ENCODE results near the gene LRRC43. TPM values are rescaled to one million over a fixed set of nuclear protein-coding genes. Genes with fewer than 3 reads are reported as not detected.

Gene LRRC43
- total RNA-seq, 1 experiment from 2014 or later, result 0.46 TPM

- Mint-ChIP-seq H3K4me1 (peaks cover 5 to 6% of the 10 kb centered on the region in 2 experiments; a peak in 2 of 4 replicates), H3K4me3 (no peak overlapping the region), H3K27ac (no peak overlapping the region), H3K36me3 (ENCODE audit: insufficient read depth in 1 of 3, low read depth in 3 of 3) (no peaks in the 10 kb centered on the region), H3K27me3 (ENCODE audit: low read depth) (no peaks in the 10 kb centered on the region; the same call in 1 of the 2 replicates), H3K9me3 (no peaks in the 10 kb centered on the region)
- WGBS (ENCODE audit: extremely low coverage, insufficient read length, low lambda C conversion rate), result 100% methylated on average over 1 of the region's 3 CpGs
- Histone ChIP-seq H2BK12ac (ENCODE audit: insufficient read length, low read depth, low read length) (no peak overlapping the region), H3K4ac (ENCODE audit: low read depth, low read length) (no peak overlapping the region), H4K8ac (replicated peaks; ENCODE audit: insufficient read length, low read depth, low read length) (no peak overlapping the region), H4K20me1 (ENCODE audit: control insufficient read depth, insufficient read depth, insufficient read length) (no peaks in the 10 kb centered on the region), H3K56ac (ENCODE audit: insufficient read length, low read depth, low read length) (no peak overlapping the region), H3K23me2 (ENCODE audit: insufficient read length, low read depth, low read length, poor library complexity, severe bottlenecking) (no peaks in the 10 kb centered on the region), H2BK15ac (ENCODE audit: low read depth, low read length) (no peak overlapping the region), H3K79me2 (ENCODE audit: insufficient read depth, low read length) (no peaks in the 10 kb centered on the region), H3K27me3 (ENCODE audit: insufficient read depth, low read length) (no peaks in the 10 kb centered on the region), H3K4me2 (ENCODE audit: insufficient read depth, insufficient read length, low read length) (no peak overlapping the region), H3K4me1 (ENCODE audit: insufficient read depth, low read length) (no peaks in the 10 kb centered on the region), H4K91ac (ENCODE audit: insufficient read length, low read depth, low read length) (no peak overlapping the region), H2BK5ac (ENCODE audit: insufficient read length, low read length) (no peak overlapping the region), H2AK5ac (ENCODE audit: insufficient read length, low read length) (no peak overlapping the region), H2AFZ (ENCODE audit: low read length) (no peak overlapping the region), H3K14ac (ENCODE audit: insufficient read depth, low read length) (no peak overlapping the region), H3K23ac (ENCODE audit: insufficient read length, low read depth, low read length) (no peak overlapping the region), H3T11ph (ENCODE audit: low read length) (no peak overlapping the region), H2BK120ac (ENCODE audit: low read depth, low read length, poor library complexity, severe bottlenecking) (no peak overlapping the region), H2BK20ac (ENCODE audit: low read depth, low read length, poor library complexity, severe bottlenecking) (no peak overlapping the region), H3K79me1 (ENCODE audit: insufficient read depth, low read depth, low read length, poor library complexity, severe bottlenecking) (no peaks in the 10 kb centered on the region), H3K9me3 (ENCODE audit: control insufficient read depth, low read depth, low read length) (no peaks in the 10 kb centered on the region), H4K5ac (ENCODE audit: insufficient read length, low read depth, low read length) (no peak overlapping the region), H3K27ac (ENCODE audit: insufficient read length, low read depth, low read length) (no peak overlapping the region), H3K9ac (ENCODE audit: extremely low read depth, insufficient read length, low read length) (no peak overlapping the region), H3K18ac (ENCODE audit: insufficient read length, low read depth, low read length) (no peak overlapping the region)
- DNase-seq, result no peak
- no peak for TF ChIP-seq CTCF (conservative IDR thresholded peaks at IDR 0.05)
Measured at GRCh38 chr12:122168492-122168891, 14.4 kb upstream of the LRRC43 start.
